ENCODE measurements around the gene LY6G6D. TPM values are rescaled to one million over a fixed set of nuclear protein-coding genes. Genes with fewer than 3 reads are reported as not detected.

LY6G6D gene
- total and polyA plus RNA-seq, 2 donors (not counting 3 experiments of a cell fraction or from before 2014, with no cell fraction given) = not detected

- Histone ChIP-seq H3K27me3 (ENCODE audit: control insufficient read depth in 2 of 2, insufficient read depth in 2 of 2, low read length in 2 of 2) (no peaks in the 10 kb centered on the region), H3K4me3 (replicated peaks in 1 of 3; ENCODE audit: insufficient read depth in 1 of 3, low read depth in 1 of 3, low read length in 3 of 3) (peak within 1 kb of the TSS; percentile 66 to 94 (median 70)), H3K79me2 (ENCODE audit: control insufficient read depth, insufficient read depth, low read length) (peaks cover 11% of the 10 kb centered on the region), H2AFZ (ENCODE audit: low read depth, low read length) (no peak within 1 kb of the TSS), H3K4me1 (ENCODE audit: control insufficient read depth, extremely low read depth, insufficient read depth, low read length) (peaks cover 31% of the 10 kb centered on the region), H3K9me3 (replicated peaks; ENCODE audit: control insufficient read depth, insufficient read depth, low read length) (no peaks in the 10 kb centered on the region), H3K9ac (replicated peaks; ENCODE audit: extremely low read depth, insufficient read depth, low read length) (peak within 1 kb of the TSS; percentile 80), H3K36me3 (ENCODE audit: control insufficient read depth in 2 of 2, extremely low read depth in 1 of 2, insufficient read depth in 2 of 2, low read length in 2 of 2) (peaks cover 19 to 36% of the 10 kb centered on the region in 2 experiments), H4K20me1 (replicated peaks; ENCODE audit: control insufficient read depth, extremely low read depth, insufficient read depth, low read length) (no peaks in the 10 kb centered on the region), H3K9me1 (replicated peaks; ENCODE audit: control insufficient read depth, extremely low read depth, insufficient read depth, low read length) (no peaks in the 10 kb centered on the region), H3K27ac (ENCODE audit: insufficient read depth, low read depth, low read length) (peak within 1 kb of the TSS; percentile 54), H3K4me2 (ENCODE audit: insufficient read depth, low read length) (peak within 1 kb of the TSS; percentile 73)
- ChIA-PET POLR2A (interaction anchor here (1.0 to 2.2 kb wide), 5 partner anchors 11 to 98 kb away, joined by 3 to 14 read pairs (median 4); partner anchors contain the start of genes ABHD16A, HSPA1A, HSPA1B and HSPA1L), CTCF (interaction anchor here (0.8 to 5.4 kb wide), 20 partner anchors 9 to 223 kb away, joined by 3 to 42 read pairs (median 6); partner anchors contain the start of genes ABHD16A, HSPA1B, LSM2 and LY6G5C)
- TF ChIP-seq MYC (IDR thresholded peaks at IDR 0.05; ENCODE audit: low read depth, low read length) = no peak
- TF ChIP-seq POLR2A (IDR thresholded peaks at IDR 0.05; ENCODE audit: low read depth, low read length) = no peak
- TF ChIP-seq CTCF (IDR thresholded peaks at IDR 0.05; ENCODE audit: extremely low read depth in 1 of 2, insufficient read depth in 1 of 2, low read depth in 1 of 2, low read length in 2 of 2) = peak in 1 of 2 donors; percentile 60
- TF ChIP-seq JUN (IDR thresholded peaks at IDR 0.05; ENCODE audit: borderline replicate concordance, insufficient read depth, insufficient read length, low read depth) = no peak
- TF ChIP-seq EZH2 (IDR thresholded peaks at IDR 0.05; ENCODE audit: borderline replicate concordance, low read depth, low read length, severe bottlenecking) = no peak
- DNase-seq (ENCODE audit: low read depth, low spot score) (no peak), FAIRE-seq (no peak)
- intact Hi-C loops (cut with micrococcal nuclease) (loop anchor here (1.0 kb wide), 3 partner anchors 40 to 101 kb away; no protein-coding TSS in a partner anchor), dilution Hi-C loops (cut with MboI; ENCODE audit: extremely low pct_ligation_motif_present, low sequenced_read_pairs) (no loop called here)
- BruUV-seq (replicated peaks) = no TSS peak
Measured at GRCh38 chr6:31728767-31729514, 13.8 kb downstream of the LY6G6D start, which contains the start of gene DDAH2. DDAH2 (minus strand) TSS chr6:31729299; CDS start chr6:31729161, 138 bp downstream.

All from endothelial cell of umbilical vein (primary cell).